ENCODE measurements around the gene GRID1. TPM values are rescaled to one million over a fixed set of nuclear protein-coding genes. Genes with fewer than 3 reads are reported as not detected.

Gene GRID1
- total RNA-seq, 4 donors from 2014 or later, result 17.2 to 28.1 (median 23.6) TPM

DNA sequence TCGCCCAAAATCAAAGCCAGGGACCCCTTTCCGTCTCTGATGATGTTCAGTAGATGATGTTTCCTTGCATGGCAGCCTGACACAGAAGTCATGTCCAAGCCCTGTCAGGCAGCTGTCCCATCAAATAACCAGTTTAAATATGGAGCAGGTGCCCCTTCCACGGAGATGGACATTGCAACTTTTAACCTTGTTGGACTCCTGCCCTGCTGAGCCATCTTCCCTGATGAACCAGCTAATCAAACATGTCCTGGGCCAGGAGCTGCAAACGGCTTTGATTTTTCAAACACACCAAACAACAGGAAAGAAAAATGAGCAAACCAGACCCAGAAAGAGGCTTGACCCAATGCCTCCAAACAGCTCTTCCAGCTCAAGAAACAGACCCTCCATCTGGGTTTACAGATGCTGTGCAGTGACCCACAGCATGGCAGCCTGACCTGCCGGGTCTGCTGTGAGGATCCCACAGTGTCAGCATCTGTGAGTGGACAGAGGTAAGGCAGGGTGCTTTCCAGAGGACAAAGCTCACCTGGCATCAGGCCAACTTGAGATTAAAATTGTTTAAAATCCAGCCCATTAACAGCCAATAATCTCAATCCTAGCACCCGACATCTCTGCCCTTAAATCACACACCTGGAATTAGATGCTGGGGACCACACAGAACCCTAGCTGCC is 372.6 kb downstream of the GRID1 start:
- no peaks in the 10 kb centered on the region for H3K9me3 ChIP-seq
- no peak overlapping the region for H3K4me3 ChIP-seq (replicated peaks in 1 of 3)
- TF ChIP-seq, protein P1, sequence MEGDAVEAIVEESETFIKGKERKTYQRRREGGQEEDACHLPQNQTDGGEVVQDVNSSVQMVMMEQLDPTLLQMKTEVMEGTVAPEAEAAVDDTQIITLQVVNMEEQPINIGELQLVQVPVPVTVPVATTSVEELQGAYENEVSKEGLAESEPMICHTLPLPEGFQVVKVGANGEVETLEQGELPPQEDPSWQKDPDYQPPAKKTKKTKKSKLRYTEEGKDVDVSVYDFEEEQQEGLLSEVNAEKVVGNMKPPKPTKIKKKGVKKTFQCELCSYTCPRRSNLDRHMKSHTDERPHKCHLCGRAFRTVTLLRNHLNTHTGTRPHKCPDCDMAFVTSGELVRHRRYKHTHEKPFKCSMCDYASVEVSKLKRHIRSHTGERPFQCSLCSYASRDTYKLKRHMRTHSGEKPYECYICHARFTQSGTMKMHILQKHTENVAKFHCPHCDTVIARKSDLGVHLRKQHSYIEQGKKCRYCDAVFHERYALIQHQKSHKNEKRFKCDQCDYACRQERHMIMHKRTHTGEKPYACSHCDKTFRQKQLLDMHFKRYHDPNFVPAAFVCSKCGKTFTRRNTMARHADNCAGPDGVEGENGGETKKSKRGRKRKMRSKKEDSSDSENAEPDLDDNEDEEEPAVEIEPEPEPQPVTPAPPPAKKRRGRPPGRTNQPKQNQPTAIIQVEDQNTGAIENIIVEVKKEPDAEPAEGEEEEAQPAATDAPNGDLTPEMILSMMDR (IDR thresholded peaks at IDR 0.05), result no peak
- no peak for DNase-seq
- WGBS, 2 donors, result 73 to 79% methylated on average over 5 to 6 of the region's 6 CpGs
- H3K36me3 ChIP-seq, result no peaks in the 10 kb centered on the region
- H3K27me3 ChIP-seq, result no peaks in the 10 kb centered on the region
- intact Hi-C loops (cut with DNase I), result loop anchor here (10.0 kb wide), 1 partner anchor 371 kb away; the partner anchor contains the start of gene GRID1
- no peak overlapping the region for H3K27ac ChIP-seq
- H3K4me1 ChIP-seq, result peaks cover 0 to 5% of the 10 kb centered on the region in 2 donors

DNA sequence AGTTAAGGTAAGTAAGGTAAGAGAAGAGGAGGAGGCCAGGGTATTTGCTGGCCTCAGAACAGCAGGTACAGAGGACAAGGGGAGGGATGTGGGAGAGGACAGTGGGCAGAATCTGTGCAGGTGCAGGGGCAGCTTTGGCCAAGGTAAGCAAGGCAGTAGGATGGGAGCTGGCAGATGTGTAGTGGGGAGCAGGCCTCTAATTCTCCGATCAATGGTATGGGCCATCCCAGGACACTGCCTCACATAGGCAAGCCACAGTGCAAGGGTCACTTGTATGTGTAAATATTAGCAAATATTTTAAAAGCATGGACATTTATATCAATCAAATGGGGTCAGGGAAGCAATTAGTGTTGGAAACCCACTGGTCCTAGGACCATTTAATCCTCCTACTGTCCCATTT is 373.5 kb downstream of the GRID1 start:
- TF ChIP-seq, protein P1 (IDR thresholded peaks at IDR 0.05), result no peak
- TF ChIP-seq POLR2A (IDR thresholded peaks at IDR 0.05), result no peak
- intact Hi-C loops (cut with DNase I), result loop anchor here (10.0 kb wide), 1 partner anchor 372 kb away; the partner anchor contains the start of gene GRID1
- no peak for DNase-seq

DNA sequence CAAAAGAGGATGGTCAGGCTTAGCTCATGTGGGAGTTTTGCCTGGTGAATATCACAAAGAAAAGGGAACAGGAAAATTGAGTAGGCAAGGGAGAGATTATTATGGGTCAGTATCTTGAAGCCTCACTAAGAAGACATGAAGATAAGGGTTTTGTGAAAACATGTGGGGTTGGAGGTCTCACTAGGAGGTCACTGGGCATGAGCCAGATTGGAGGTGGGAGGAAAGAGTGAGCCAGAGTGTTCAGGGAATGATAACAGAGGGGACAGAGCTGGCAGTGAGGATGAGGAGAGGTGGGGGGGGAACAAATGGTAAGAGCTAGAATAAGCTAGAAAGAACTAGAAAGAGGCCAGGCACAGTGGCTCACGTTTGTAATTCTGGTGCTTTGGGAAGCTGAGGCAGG is 374.3 kb downstream of the GRID1 start:
- intact Hi-C loops (cut with DNase I), result loop anchor here (10.0 kb wide), 1 partner anchor 372 kb away; the partner anchor contains the start of gene GRID1
- no peak for DNase-seq
- no peak overlapping the region for H3K27ac ChIP-seq
- peaks cover 0 to 5% of the 10 kb centered on the region in 2 donors for H3K4me1 ChIP-seq
- no peak overlapping the region for H3K4me3 ChIP-seq (replicated peaks in 1 of 3)
- H3K36me3 ChIP-seq, result no peaks in the 10 kb centered on the region
- no peak for TF ChIP-seq POLR2A (IDR thresholded peaks at IDR 0.05)
- TF ChIP-seq, protein P1 (IDR thresholded peaks at IDR 0.05), result no peak
- no peaks in the 10 kb centered on the region for H3K27me3 ChIP-seq
- H3K9me3 ChIP-seq, result no peaks in the 10 kb centered on the region
- 66 to 76% methylated on average over 1 of the region's 1 CpG for WGBS, 2 donors

More for the DNA sequence above, 373.5 kb downstream of the GRID1 start:
- 100% methylated on average over 1 of the region's 1 CpG for WGBS, 2 donors
- Histone ChIP-seq H3K4me3 (replicated peaks in 1 of 3) (no peak overlapping the region), H3K27me3 (no peaks in the 10 kb centered on the region), H3K4me1 (peaks cover 0 to 5% of the 10 kb centered on the region in 2 donors), H3K36me3 (no peaks in the 10 kb centered on the region), H3K27ac (no peak overlapping the region), H3K9me3 (no peaks in the 10 kb centered on the region)

DNA sequence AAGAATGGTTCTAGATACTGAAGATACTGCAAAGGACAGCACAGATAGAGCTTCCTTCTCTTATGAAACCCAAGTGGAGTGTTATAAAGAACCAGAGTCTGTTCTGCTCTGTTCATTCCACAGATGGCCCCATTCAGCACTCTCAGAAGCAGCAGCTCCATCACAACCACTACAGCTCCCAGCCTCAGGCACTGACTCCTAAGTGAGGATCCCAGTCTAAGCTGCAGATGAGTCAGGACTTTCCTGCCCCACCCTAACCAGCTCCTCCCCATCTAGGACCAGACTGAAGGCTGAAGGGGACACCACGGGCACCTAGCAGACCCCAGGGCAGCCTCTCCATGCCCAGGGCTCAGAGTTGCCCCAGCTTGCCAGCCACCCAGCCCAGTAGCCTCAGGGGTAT is 379.8 kb downstream of the GRID1 start:
- Histone ChIP-seq H3K27ac (no peak overlapping the region), H3K4me1 (peaks cover 0 to 9% of the 10 kb centered on the region in 2 donors), H3K4me3 (replicated peaks in 1 of 3) (no peak overlapping the region), H3K27me3 (no peaks in the 10 kb centered on the region), H3K36me3 (no peaks in the 10 kb centered on the region), H3K9me3 (no peaks in the 10 kb centered on the region)
- TF ChIP-seq, protein P1 (IDR thresholded peaks at IDR 0.05), result no peak
- TF ChIP-seq POLR2A (IDR thresholded peaks at IDR 0.05), result no peak
- no peak for DNase-seq
- 86 to 88% methylated on average over 1 of the region's 1 CpG for WGBS, 2 donors
- intact Hi-C loops (cut with DNase I), result no loop called here

DNA sequence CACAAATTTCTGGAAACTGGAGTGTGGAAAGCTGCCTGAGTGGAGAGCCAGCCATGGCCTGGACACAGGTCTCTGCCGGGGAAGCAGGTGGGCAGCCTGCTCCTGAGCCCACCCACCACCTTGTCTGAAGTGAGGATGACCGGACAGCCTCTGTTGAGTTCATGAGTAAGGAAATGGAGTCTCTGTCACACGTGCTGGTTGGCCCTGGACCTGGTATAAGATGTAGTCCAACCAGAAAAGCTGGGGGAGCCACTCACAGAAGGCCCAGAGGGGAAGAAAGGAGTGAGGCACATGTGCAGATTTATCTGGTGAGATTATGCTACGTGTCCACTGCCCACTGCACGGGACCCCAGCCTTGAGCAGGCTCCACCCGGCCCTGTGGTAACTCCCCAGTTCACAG is 383.5 kb downstream of the GRID1 start:
- no peak for TF ChIP-seq POLR2A (IDR thresholded peaks at IDR 0.05)
- TF ChIP-seq, protein P1 (IDR thresholded peaks at IDR 0.05), result no peak
- Histone ChIP-seq H3K4me1 (peaks cover 0 to 9% of the 10 kb centered on the region in 2 donors), H3K9me3 (no peaks in the 10 kb centered on the region), H3K36me3 (no peaks in the 10 kb centered on the region), H3K27me3 (no peaks in the 10 kb centered on the region), H3K27ac (no peak overlapping the region), H3K4me3 (replicated peaks in 1 of 3) (no peak overlapping the region)
- intact Hi-C loops (cut with DNase I), result no loop called here
- no peak for DNase-seq
- WGBS, 2 donors, result 86 to 87% methylated on average over 6 of the region's 6 CpGs

Data from thyroid gland (tissue), 4 donors.